OCI-LY1 (cell line): ENCODE data around the gene GPC2.
"Not testable (repeated sequence)": the region's sequence is repeated elsewhere in the genome, so short reads cannot be mapped to it uniquely, and the experiment has no call there.

Experiments used
- H2AFZ ChIP-seq: fragments of 200-600 bp; sonication (generic), shearing (Covaris generic); 2 replicates; pipeline ENCODE4 v1.6.0; 2014; ENCODE audit warnings: antibody characterized with exemption, mild to moderate bottlenecking, low read length
- H3F3A ChIP-seq: fragments of 200-600 bp; sonication (generic), shearing (Covaris generic); 2 replicates; pipeline ENCODE4 v1.6.0; 2014; ENCODE audit warnings: mild to moderate bottlenecking, antibody characterized with exemption, low read length, moderate library complexity; ENCODE audit not compliant: insufficient read depth
- H3K27ac ChIP-seq: fragments of 200-600 bp; sonication (generic); 2 replicates; pipeline ENCODE4 v1.5.1; 2014; ENCODE audit warnings: low read length, mixed run types, mild to moderate bottlenecking, low read depth; ENCODE audit not compliant: poor library complexity, severe bottlenecking
- H3K27me3 ChIP-seq: fragments of 200-600 bp; sonication (generic); 2 replicates; pipeline ENCODE4 v1.6.0; 2014; ENCODE audit warnings: antibody characterized with exemption, mild to moderate bottlenecking, low read length, moderate library complexity; ENCODE audit not compliant: insufficient read depth
- H3K36me3 ChIP-seq: fragments of 200-600 bp; sonication (generic); 2 replicates; pipeline ENCODE4 v1.6.1; 2014; ENCODE audit warnings: mild to moderate bottlenecking, antibody characterized with exemption, low read length, moderate library complexity, mixed read lengths; ENCODE audit not compliant: insufficient read depth
- H3K4me1 ChIP-seq: fragments of 200-600 bp; sonication (generic); 2 replicates; pipeline ENCODE4 v1.5.1; 2014; ENCODE audit warnings: mild to moderate bottlenecking, low read length, moderate library complexity; ENCODE audit not compliant: insufficient read depth, severe bottlenecking
- H3K4me2 ChIP-seq: fragments of 200-600 bp; sonication (generic), shearing (Covaris generic); 2 replicates; pipeline ENCODE4 v1.6.1; 2014; ENCODE audit warnings: low read length
- H3K4me3 ChIP-seq: fragments of 200-600 bp; sonication (generic); 2 replicates; pipeline ENCODE4 v1.5.1; 2014; ENCODE audit warnings: low read length, low read depth, mild to moderate bottlenecking, mixed read lengths; ENCODE audit not compliant: poor library complexity, severe bottlenecking
- H3K79me2 ChIP-seq: fragments of 200-600 bp; shearing (Covaris generic); 2 replicates; pipeline ENCODE4 v1.6.1; 2016; ENCODE audit warnings: mixed run types, low read length, mixed read lengths; ENCODE audit not compliant: insufficient read depth
- H3K9ac ChIP-seq: fragments of 200-600 bp; sonication (generic), shearing (Covaris generic); 2 replicates; pipeline ENCODE4 v1.6.1; 2014; ENCODE audit warnings: mild to moderate bottlenecking, low read length, mixed read lengths
- H3K9me2 ChIP-seq: fragments of 200-600 bp; sonication (generic), shearing (Covaris generic); 2 replicates; pipeline ENCODE4 v1.6.1; 2014; ENCODE audit warnings: low read depth, mild to moderate bottlenecking, low read length, mixed read lengths
- H3K9me3 ChIP-seq: fragments of 200-600 bp; shearing (Covaris generic); 2 replicates; pipeline ENCODE4 v1.6.1; 2014; ENCODE audit warnings: low read length, mixed read lengths
- H4K20me1 ChIP-seq: fragments of 200-600 bp; sonication (generic), shearing (Covaris generic); 2 replicates; pipeline ENCODE4 v1.6.0; 2016; ENCODE audit warnings: mild to moderate bottlenecking, low read length; ENCODE audit not compliant: insufficient read depth
- CTCF ChIP-seq: fragments of 200-600 bp; sonication (generic), shearing (Covaris generic); IDR thresholded peaks from 2 replicates; pipeline ENCODE4 v1.5.1; 2017; ENCODE audit warnings: mild to moderate bottlenecking, antibody characterized with exemption, low read length, moderate library complexity, mixed read lengths
- EZH2 ChIP-seq: fragments of 200-600 bp; sonication (generic), shearing (Covaris generic); IDR thresholded peaks from 2 replicates; pipeline ENCODE4 v1.8.0; 2017; ENCODE audit warnings: borderline replicate concordance, mixed run types, mild to moderate bottlenecking, antibody characterized with exemption, low read length, moderate library complexity, mixed read lengths

Gene GPC2

DNA sequence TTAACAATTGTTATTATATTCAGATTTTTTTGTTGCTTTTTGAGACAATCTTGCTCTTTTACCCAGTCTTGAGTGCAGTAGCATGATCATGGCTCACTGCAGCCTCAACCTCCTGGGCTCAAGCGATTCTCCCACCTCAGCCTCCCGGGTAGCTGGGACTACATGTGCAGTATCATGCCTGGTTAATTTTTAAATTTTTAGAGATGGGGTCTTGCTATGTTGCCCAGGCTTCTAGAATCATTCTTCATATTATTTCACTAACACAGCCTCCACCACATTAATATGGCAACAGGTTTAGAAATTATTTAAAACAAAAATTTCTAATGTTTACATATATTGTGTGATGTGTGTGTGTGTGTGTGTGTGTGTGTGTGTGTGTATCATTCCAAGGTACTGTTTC lies 29.9 kb downstream of the GPC2 start:
- Histone ChIP-seq H2AFZ (no peak overlapping the region), H3K27me3 (no peaks in the 10 kb centered on the region), H4K20me1 (no peaks in the 10 kb centered on the region), H3K4me1 (peaks cover 31% of the 10 kb centered on the region), H3F3A (peaks cover 5% of the 10 kb centered on the region; the same call in 1 of the 2 replicates), H3K36me3 (peaks cover 13% of the 10 kb centered on the region; the same call in 1 of the 2 replicates), H3K4me2 (no peak overlapping the region), H3K9ac (no peak overlapping the region), H3K9me2 (no peaks in the 10 kb centered on the region), H3K27ac (no peak overlapping the region), H3K9me3 (no peaks in the 10 kb centered on the region), H3K79me2 (peaks cover 11% of the 10 kb centered on the region), H3K4me3 (no peak overlapping the region)
- no peak for TF ChIP-seq CTCF
- TF ChIP-seq EZH2: no peak

DNA sequence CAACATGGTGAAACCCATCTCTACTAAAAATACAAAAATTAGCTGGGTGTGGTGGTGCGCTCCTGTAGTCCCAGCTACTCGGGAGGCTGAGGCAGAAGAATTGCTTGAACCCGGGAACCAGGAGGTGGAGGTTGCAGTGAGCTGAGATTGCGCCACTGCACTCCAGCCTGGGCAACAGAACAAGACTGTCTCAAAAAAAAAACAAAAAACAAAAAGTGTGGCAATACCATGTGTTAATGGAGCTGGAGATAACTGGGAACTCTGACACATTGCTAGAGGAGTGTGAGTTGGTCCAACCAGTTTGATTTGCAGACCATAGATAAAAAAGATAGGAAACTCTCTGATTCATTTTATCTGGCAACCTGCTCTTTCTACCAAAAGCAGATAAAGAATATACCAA lies 30.8 kb downstream of the GPC2 start:
- H3K4me2 ChIP-seq, H3K9ac ChIP-seq, H3K9me3 ChIP-seq, H3K4me3 ChIP-seq, H3F3A ChIP-seq, H3K27ac ChIP-seq, H3K36me3 ChIP-seq, H4K20me1 ChIP-seq, H3K9me2 ChIP-seq, H3K27me3 ChIP-seq, H2AFZ ChIP-seq: not testable (repeated sequence)
- Histone ChIP-seq H3K79me2 (peaks cover 11% of the 10 kb centered on the region), H3K4me1 (peaks cover 23% of the 10 kb centered on the region)

DNA sequence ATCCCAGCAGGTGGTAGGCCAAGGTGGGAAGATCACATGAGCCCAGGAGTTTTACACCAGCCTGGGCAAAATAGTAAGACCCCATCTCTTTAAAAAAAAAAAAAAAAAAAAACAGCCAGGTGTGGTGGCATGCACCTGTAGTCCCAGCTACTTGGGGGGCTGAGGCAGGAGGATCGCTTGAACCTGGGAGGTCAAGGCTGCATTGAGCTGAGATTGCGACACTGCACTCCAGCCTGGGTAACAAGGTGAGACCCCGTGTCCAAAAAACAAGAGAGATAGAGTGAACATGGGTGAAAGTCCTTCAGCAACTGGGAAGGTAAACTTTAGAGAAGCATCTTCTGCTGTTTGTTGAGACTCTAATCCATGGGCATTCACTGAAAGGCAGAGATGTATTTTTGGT lies 34.7 kb downstream of the GPC2 start:
- no peak overlapping the region for H2AFZ ChIP-seq
- H3K4me1 ChIP-seq: peaks cover 15% of the 10 kb centered on the region
- no peak overlapping the region for H3K4me2 ChIP-seq
- no peak overlapping the region for H3K4me3 ChIP-seq
- H4K20me1 ChIP-seq: no peaks in the 10 kb centered on the region
- H3K27ac ChIP-seq: no peak overlapping the region
- H3K9me2 ChIP-seq: no peaks in the 10 kb centered on the region
- H3K27me3 ChIP-seq: no peaks in the 10 kb centered on the region
- H3K9me3 ChIP-seq: no peaks in the 10 kb centered on the region
- TF ChIP-seq EZH2 (no peak), CTCF (no peak)
- no peaks in the 10 kb centered on the region for H3F3A ChIP-seq
- no peaks in the 10 kb centered on the region for H3K79me2 ChIP-seq
- no peaks in the 10 kb centered on the region for H3K36me3 ChIP-seq
- H3K9ac ChIP-seq: no peak overlapping the region

GRCh38 chr7:100141555-100141949 lies 35.6 kb downstream of the GPC2 start:
- TF ChIP-seq CTCF: no peak
- no peak for TF ChIP-seq EZH2
- no peaks in the 10 kb centered on the region for H3K27me3 ChIP-seq
- no peaks in the 10 kb centered on the region for H3K36me3 ChIP-seq
- H3K79me2 ChIP-seq: no peaks in the 10 kb centered on the region
- H3F3A ChIP-seq: no peaks in the 10 kb centered on the region
- H3K9me2 ChIP-seq: no peaks in the 10 kb centered on the region
- no peak overlapping the region for H3K4me3 ChIP-seq
- H2AFZ ChIP-seq: no peak overlapping the region
- no peaks in the 10 kb centered on the region for H3K9me3 ChIP-seq
- no peak overlapping the region for H3K4me2 ChIP-seq
- H3K27ac ChIP-seq: no peak overlapping the region
- H4K20me1 ChIP-seq: no peaks in the 10 kb centered on the region
- H3K9ac ChIP-seq: no peak overlapping the region
- H3K4me1 ChIP-seq: peaks cover 16% of the 10 kb centered on the region
